ENCODE measurements around the gene WTAP. TPM values are rescaled to one million over a fixed set of nuclear protein-coding genes. Genes with fewer than 3 reads are reported as not detected.

Gene WTAP
- polyA plus RNA-seq, 1 experiment, result 38.5 TPM

GRCh38 chr6:159713984-159714383, 13.3 kb upstream of the WTAP start:
- TF ChIP-seq, protein P1, sequence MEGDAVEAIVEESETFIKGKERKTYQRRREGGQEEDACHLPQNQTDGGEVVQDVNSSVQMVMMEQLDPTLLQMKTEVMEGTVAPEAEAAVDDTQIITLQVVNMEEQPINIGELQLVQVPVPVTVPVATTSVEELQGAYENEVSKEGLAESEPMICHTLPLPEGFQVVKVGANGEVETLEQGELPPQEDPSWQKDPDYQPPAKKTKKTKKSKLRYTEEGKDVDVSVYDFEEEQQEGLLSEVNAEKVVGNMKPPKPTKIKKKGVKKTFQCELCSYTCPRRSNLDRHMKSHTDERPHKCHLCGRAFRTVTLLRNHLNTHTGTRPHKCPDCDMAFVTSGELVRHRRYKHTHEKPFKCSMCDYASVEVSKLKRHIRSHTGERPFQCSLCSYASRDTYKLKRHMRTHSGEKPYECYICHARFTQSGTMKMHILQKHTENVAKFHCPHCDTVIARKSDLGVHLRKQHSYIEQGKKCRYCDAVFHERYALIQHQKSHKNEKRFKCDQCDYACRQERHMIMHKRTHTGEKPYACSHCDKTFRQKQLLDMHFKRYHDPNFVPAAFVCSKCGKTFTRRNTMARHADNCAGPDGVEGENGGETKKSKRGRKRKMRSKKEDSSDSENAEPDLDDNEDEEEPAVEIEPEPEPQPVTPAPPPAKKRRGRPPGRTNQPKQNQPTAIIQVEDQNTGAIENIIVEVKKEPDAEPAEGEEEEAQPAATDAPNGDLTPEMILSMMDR (IDR thresholded peaks at IDR 0.05; ENCODE audit: low read depth, low read length), result no peak
- CTCF ChIA-PET, result interaction anchor here (0.5 kb wide), 1 partner anchor 46 kb away, joined by 6 read pairs; no protein-coding TSS in a partner anchor
- POLR2A ChIA-PET, result no interaction called here

GRCh38 chr6:159714404-159714803, 12.9 kb upstream of the WTAP start:
- no peaks in the 10 kb centered on the region for H3K9me3 ChIP-seq (ENCODE audit: control insufficient read depth, insufficient read depth, low read length)
- CTCF ChIA-PET, result no interaction called here
- no peak overlapping the region for H3K4me3 ChIP-seq (ENCODE audit: low read depth, low read length)
- no peak for DNase-seq (ENCODE audit: low read depth, low spot score)
- H3K27ac ChIP-seq (ENCODE audit: low read depth, low read length), result no peak overlapping the region
- POLR2A ChIA-PET, result no interaction called here
- no peaks in the 10 kb centered on the region for H3K27me3 ChIP-seq (ENCODE audit: control insufficient read depth, insufficient read depth, low read length)
- TF ChIP-seq, protein P1 (IDR thresholded peaks at IDR 0.05; ENCODE audit: low read depth, low read length), result no peak

More at GRCh38 chr6:159713984-159714383, 13.3 kb upstream of the WTAP start:
- Histone ChIP-seq H3K9me3 (ENCODE audit: control insufficient read depth, insufficient read depth, low read length) (no peaks in the 10 kb centered on the region), H3K27ac (ENCODE audit: low read depth, low read length) (no peak overlapping the region), H3K4me3 (ENCODE audit: low read depth, low read length) (no peak overlapping the region), H3K27me3 (ENCODE audit: control insufficient read depth, insufficient read depth, low read length) (no peaks in the 10 kb centered on the region)
- DNase-seq (ENCODE audit: low read depth, low spot score), result no peak

GRCh38 chr6:159715166-159715565, 12.1 kb upstream of the WTAP start:
- ChIA-PET POLR2A (no interaction called here), CTCF (no interaction called here)
- H3K27me3 ChIP-seq (ENCODE audit: control insufficient read depth, insufficient read depth, low read length), result no peaks in the 10 kb centered on the region
- DNase-seq (ENCODE audit: low read depth, low spot score), result no peak
- H3K4me3 ChIP-seq (ENCODE audit: low read depth, low read length), result no peak overlapping the region
- no peak overlapping the region for H3K27ac ChIP-seq (ENCODE audit: low read depth, low read length)
- H3K9me3 ChIP-seq (ENCODE audit: control insufficient read depth, insufficient read depth, low read length), result no peaks in the 10 kb centered on the region
- TF ChIP-seq, protein P1 (IDR thresholded peaks at IDR 0.05; ENCODE audit: low read depth, low read length), result no peak

DNA sequence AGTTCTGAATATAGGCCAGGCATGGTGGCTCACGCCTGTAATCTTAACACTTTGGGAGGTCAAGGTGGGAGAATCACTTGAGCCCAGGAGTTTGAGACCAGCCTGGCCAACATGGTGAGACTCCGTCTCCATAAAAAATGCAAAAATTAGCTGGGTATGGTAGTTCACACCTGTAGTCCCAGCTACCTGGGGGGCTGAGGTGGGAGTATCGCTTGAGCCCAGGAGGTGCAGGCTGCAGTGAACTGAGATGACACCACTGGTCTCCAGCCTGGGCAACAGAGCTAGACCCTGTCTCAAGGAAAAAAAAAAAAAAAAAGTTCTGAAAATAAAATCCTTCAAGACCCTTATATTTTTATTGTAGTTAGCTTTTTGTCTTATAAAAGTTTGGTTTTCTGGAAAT, 11.7 kb upstream of the WTAP start:
- no peak overlapping the region for H3K27ac ChIP-seq (ENCODE audit: low read depth, low read length)
- TF ChIP-seq, protein P1 (IDR thresholded peaks at IDR 0.05; ENCODE audit: low read depth, low read length), result no peak
- POLR2A ChIA-PET, result no interaction called here

DNA sequence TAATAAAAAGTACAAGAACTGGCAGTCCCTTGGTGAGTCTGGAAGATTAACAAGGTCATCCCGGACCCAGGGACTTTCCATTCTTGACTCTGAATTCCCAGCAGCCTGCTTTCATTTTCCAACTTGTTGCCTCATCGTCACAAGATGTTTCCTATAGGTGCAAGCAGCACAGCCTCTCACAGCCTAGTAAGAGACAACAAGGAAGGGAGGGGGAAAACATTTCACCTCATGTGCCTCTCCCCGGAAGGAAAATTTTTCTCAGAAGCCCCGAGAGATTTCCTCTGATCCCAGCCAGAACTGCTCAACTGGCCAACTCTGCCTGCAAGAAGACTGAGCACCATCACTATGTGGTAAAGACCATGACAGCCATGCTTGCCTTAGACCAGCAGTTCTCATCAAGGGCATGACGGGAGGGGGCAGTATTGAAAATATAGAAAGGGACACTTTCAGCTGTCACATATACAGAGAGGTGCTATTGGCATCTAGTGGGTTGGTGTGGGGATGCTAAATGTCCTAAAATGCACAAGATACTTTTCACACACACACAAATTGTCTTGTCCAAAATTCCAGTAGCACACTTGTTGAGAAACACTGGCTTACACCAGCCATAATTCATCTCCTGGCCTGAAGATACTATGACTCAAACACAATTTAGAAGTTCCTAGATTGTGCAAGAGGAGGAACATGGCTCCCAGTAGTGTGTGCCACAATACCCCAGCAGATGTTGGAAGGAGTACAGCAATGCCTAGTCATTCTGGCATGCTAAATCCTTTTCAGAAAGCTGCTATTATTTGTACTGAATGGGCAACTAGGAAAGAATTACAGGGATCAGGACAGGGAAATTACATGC, 10.8 kb upstream of the WTAP start:
- ChIA-PET POLR2A (interaction anchor here (0.6 to 2.4 kb wide), 2 partner anchors 10 to 19 kb away, joined by 4 to 11 read pairs; partner anchors contain the start of gene WTAP), CTCF (interaction anchor here (0.5 to 1.4 kb wide), 3 partner anchors 16 to 382 kb away, joined by 3 to 6 read pairs (median 5); no protein-coding TSS in a partner anchor)
- no peaks in the 10 kb centered on the region for H3K27me3 ChIP-seq (ENCODE audit: control insufficient read depth, insufficient read depth, low read length)
- H3K9me3 ChIP-seq (ENCODE audit: control insufficient read depth, insufficient read depth, low read length), result no peaks in the 10 kb centered on the region
- no peak overlapping the region for H3K4me3 ChIP-seq (ENCODE audit: low read depth, low read length)
- H3K27ac ChIP-seq (ENCODE audit: low read depth, low read length), result peak overlapping the region; percentile 94
- TF ChIP-seq, protein P1 (IDR thresholded peaks at IDR 0.05; ENCODE audit: low read depth, low read length), result no peak
- DNase-seq (ENCODE audit: low read depth, low spot score), result peak; percentile 89

More for the DNA sequence above, 11.7 kb upstream of the WTAP start:
- Histone ChIP-seq H3K4me3 (ENCODE audit: low read depth, low read length) (no peak overlapping the region), H3K9me3 (ENCODE audit: control insufficient read depth, insufficient read depth, low read length) (no peaks in the 10 kb centered on the region), H3K27me3 (ENCODE audit: control insufficient read depth, insufficient read depth, low read length) (no peaks in the 10 kb centered on the region)
- CTCF ChIA-PET, result interaction anchor here (1.4 kb wide), 1 partner anchor 24 kb away, joined by 5 read pairs; no protein-coding TSS in a partner anchor
- no peak for DNase-seq (ENCODE audit: low read depth, low spot score)

All from AG04450 (cell line).